Measurements from ENCODE around the gene C6orf47. TPM values are rescaled to one million over a fixed set of nuclear protein-coding genes. Genes with fewer than 3 reads are reported as not detected.

C6orf47 gene
- total and polyA plus RNA-seq, 2 of the 8 experiments (the other 6 are each of a cell fraction or from before 2014, with no cell fraction given), result 4.7 to 14.6 TPM

DNA sequence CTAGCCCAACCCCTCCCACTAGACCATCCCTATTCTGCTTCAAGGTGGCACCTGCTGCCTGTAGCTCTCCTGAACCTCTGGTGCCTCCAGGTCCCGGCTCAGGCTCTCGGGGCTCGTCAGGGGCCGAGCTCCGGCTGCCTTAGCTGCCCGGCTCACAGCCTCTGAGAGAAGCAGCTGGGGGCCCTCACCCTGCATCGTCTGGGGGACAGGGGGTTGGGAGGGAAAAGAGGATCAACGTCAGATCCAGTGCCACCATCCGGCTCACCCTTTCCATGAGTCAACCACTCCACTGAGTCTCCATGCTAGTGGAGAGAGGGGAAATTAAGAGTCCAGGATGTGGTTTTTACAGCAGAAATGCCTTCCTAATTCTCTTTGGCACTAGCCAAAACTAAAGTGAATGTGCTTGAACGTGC is 21.1 kb downstream of the C6orf47 start:
- TF ChIP-seq KDM1A (IDR thresholded peaks at IDR 0.05; ENCODE audit: borderline replicate concordance, low read length) (no peak), NRF1 (IDR thresholded peaks at IDR 0.05; ENCODE audit: low read depth, low read length) (no peak), BCL11A (IDR thresholded peaks at IDR 0.05; ENCODE audit: low read depth in 2 of 2, low read length in 2 of 2) (no peak), HDAC6 (IDR thresholded peaks at IDR 0.05; ENCODE audit: low read depth, low read length) (no peak), SP1 (IDR thresholded peaks at IDR 0.05; ENCODE audit: low read depth, low read length) (no peak), ZNF274 (IDR thresholded peaks at IDR 0.05; ENCODE audit: borderline replicate concordance, extremely low read depth, low read length) (no peak)
- Histone ChIP-seq H2AK5ac (ENCODE audit: low read depth, low read length) (no peak overlapping the region), H3K23me2 (ENCODE audit: low read depth, low read length) (no peaks in the 10 kb centered on the region), H3K4ac (replicated peaks; ENCODE audit: insufficient read length, low read depth, low read length) (no peak overlapping the region), H2BK15ac (ENCODE audit: low read length) (no peak overlapping the region), H3K14ac (ENCODE audit: insufficient read length) (no peak overlapping the region), H3K9me3 (ENCODE audit: insufficient read depth in 2 of 2, low read depth in 1 of 2, low read length in 1 of 2) (no peaks in the 10 kb centered on the region), H2BK120ac (replicated peaks; ENCODE audit: low read depth, low read length) (no peak overlapping the region), H4K5ac (ENCODE audit: insufficient read length, low read depth, low read length) (no peak overlapping the region), H3K27me3 (replicated peaks in 1 of 4; ENCODE audit: control insufficient read depth in 3 of 4, extremely low read depth in 1 of 4, insufficient read depth in 3 of 4, low read length in 3 of 4) (no peaks in the 10 kb centered on the region), H2BK5ac (ENCODE audit: low read depth, low read length) (no peak overlapping the region), H4K20me1 (replicated peaks in 1 of 2; ENCODE audit: control insufficient read depth in 1 of 2, insufficient read depth in 2 of 2, low read length in 2 of 2) (peaks cover 13 to 14% of the 10 kb centered on the region in 2 experiments), H3K4me3 (ENCODE audit: extremely low read depth in 1 of 4, insufficient read depth in 2 of 4, low read depth in 3 of 4, low read length in 4 of 4) (no peak overlapping the region), H2AFZ (ENCODE audit: low read length) (no peak overlapping the region), H3K4me1 (replicated peaks in 1 of 4; ENCODE audit: control insufficient read depth in 3 of 4, insufficient read depth in 4 of 4, low read length in 3 of 4) (no peaks in the 10 kb centered on the region), H2BK12ac (ENCODE audit: low read depth, low read length) (no peak overlapping the region), H3K9ac (replicated peaks in 1 of 4; ENCODE audit: extremely low read depth in 1 of 4, low read depth in 3 of 4, low read length in 3 of 4) (no peak overlapping the region; a peak in 1 of 7 replicates), H4K8ac (ENCODE audit: extremely low read depth, insufficient read depth, low read length) (no peak overlapping the region), H3K27ac (ENCODE audit: low read depth, low read length) (no peak overlapping the region), H3K4me2 (ENCODE audit: insufficient read depth in 1 of 2, low read depth in 2 of 2, low read length in 2 of 2) (no peak overlapping the region), H3K23ac (ENCODE audit: insufficient read length) (no peak overlapping the region), H3K79me1 (ENCODE audit: low read depth, low read length) (peaks cover under 1% of the 10 kb centered on the region; the same call in 1 of the 2 replicates), H2BK20ac (ENCODE audit: low read length) (no peak overlapping the region), H3K79me2 (ENCODE audit: control insufficient read depth in 1 of 2, insufficient read depth in 2 of 2, low read length in 2 of 2) (no peaks in the 10 kb centered on the region), H3K18ac (ENCODE audit: extremely low read depth, low read length) (no peak overlapping the region), H3K56ac (replicated peaks; ENCODE audit: insufficient read length, low read depth, low read length) (no peak overlapping the region), H4K91ac (replicated peaks; ENCODE audit: insufficient read length, low read length) (no peak overlapping the region), H3K36me3 (ENCODE audit: control insufficient read depth in 2 of 4, insufficient read depth in 4 of 4, low read length in 3 of 4) (peaks cover 61 to 93% (median 77%) of the 10 kb centered on the region in 4 experiments)
- ChIA-PET POLR2A (ENCODE audit: partially characterized antibody) (interaction anchor here (0.6 to 34.9 kb wide), 26 partner anchors 5 to 248 kb away, joined by 3 to 883 read pairs (median 4); partner anchors contain the start of genes ABHD16A, AIF1, APOM and BAG6), CTCF (ENCODE audit: partially characterized antibody) (interaction anchor here (0.8 to 1.8 kb wide), 6 partner anchors 12 to 41 kb away, joined by 3 to 4 read pairs (median 3); partner anchors contain the start of gene GPANK1)
- FAIRE-seq (no peak), DNase-seq (ENCODE audit: low read depth in 1 of 2, low spot score in 2 of 2) (no peak)
- 96% methylated on average over 10 of the region's 10 CpGs; no CpG with 5 or more reads in 1 of the 2 experiments for WGBS, 2 experiments (ENCODE audit: extremely low coverage in 1 of 2, insufficient coverage in 1 of 2, insufficient read length in 1 of 2, insufficient replicate concordance in 2 of 2, low coverage in 1 of 2, low lambda C conversion rate in 2 of 2, missing lambda C conversion rate in 1 of 2)
